HG02870 (cell line): Measurements from ENCODE around the gene FOXE3.

ENCODE experiments used
- ATAC-seq: cut with Tn5 transposase; IDR thresholded peaks from one replicate; pipeline ENCODE4 v1.9.1; 2021; ENCODE audit warnings: mild to moderate bottlenecking, moderate library complexity; ENCODE audit not compliant: unreplicated experiment

FOXE3 gene

DNA sequence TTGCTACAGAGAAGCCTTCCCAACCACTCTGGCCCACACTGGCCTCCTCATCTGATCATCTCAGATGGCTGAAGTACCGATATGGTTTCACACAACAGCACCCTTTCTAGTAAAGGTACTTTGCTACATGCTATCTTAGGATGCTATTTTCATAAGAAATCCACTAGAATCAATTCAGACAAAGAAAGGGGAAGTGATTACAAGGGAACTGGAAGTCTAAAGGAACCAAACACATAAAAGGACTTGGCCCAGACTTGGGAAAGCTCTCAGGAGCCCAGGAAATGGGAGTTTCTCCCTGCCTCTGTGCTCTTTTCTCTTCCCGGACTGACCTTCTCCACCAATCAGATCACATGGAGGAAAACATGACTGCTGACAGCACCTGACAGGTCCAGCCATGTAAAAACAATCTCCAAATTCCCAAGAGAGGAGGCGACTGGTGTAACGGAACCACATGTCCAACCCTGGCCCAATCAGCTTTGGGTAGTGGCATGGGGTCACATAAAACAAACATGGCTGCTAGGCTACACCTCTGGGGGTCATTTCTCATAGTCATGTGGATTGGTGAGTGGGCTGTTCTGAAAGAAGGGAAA, 12.7 kb upstream of the FOXE3 start:
- ATAC-seq: no peak

DNA sequence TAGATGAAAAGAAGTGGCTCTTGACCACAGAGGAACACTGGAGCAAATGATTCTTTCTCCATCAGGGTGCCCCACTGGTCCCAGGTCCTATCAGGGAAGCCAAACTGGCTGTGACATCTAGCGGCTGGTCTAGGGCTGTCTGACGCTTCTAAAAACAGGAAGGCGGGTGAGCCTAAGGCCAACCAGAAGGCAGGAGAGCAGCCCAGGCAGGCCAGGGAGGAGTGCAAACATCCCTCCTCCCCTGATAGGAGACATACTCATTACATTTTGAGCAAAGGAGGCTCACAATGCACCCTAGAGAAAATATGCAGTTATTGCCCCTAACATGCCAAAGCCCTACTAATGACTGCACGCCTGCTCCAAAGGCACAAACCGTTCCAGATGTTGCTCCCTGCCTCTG, 10.4 kb upstream of the FOXE3 start:
- ATAC-seq: no peak

DNA sequence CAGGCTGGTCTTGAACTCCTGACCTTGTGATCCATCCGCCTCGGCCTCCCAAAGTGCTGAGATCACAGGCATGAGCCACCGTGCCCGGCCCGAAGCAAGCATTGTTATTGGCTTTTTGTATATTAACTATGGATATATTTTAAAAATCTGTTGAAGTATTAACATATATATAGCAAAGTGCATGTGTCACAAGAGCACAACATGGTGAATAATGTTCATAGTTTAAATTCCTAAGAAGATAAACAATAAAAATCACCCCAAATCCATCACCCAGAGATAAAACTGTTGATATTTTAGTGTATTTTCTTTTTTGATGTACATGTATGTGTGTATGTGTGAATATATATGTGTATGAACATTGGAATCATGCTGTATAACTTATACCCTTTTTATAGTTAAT, 9.1 kb upstream of the FOXE3 start:
- ATAC-seq: no peak

DNA sequence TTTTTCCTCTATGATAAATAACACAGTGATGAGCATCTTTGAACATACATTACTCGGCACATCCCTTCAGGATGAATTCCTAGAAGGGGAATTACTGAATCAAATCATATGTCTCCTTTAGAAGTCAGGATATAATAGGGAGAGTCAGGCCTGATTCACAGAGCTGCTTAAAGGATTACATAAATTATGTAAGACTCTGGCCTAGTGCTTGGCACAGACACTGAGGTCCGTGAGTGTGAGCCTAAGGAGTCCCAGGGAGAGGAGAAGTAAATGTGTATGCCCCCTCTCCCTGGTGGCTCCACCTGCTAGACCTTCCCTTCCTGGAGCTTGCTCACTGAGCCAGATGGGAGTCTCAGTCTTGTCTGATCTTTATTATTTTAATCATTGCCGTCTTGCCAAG, 8.6 kb upstream of the FOXE3 start:
- ATAC-seq: no peak

DNA sequence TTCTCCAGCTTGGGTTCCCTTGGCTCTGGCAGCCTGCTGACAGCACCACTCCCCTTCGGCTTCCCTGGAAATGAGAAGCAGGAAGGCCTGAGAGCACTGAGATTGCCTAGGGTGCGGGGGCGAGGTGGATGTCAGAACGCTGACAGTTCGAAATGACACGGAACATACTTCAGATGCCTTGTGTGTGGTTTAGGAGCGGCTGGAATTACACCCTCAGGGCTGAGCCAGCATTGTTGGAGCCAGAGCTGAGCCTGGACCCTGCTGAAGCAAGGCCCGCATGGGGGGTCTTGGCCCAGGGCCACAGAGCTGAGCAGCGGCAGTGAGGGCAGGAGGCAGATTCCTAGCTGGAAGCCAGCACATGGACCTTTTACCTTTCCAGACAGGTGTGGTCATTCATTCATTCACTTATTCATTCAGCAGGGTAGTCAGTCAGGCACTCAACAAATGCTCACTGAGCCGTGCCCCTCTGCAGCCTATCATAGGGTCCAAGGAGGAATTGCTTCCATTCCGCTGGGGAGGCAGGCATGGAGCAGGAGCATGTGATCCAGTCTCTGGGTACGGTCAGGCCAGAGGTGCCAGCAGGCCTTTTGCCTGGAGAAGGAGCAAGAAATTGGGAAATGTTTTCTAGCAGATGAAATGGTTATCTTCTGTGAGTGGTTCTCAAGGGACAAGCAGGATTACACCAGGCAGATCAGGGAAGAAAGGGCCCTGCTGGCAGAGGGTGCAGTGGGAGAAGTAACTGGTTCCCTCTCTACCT, 6.6 kb upstream of the FOXE3 start:
- no peak for ATAC-seq

DNA sequence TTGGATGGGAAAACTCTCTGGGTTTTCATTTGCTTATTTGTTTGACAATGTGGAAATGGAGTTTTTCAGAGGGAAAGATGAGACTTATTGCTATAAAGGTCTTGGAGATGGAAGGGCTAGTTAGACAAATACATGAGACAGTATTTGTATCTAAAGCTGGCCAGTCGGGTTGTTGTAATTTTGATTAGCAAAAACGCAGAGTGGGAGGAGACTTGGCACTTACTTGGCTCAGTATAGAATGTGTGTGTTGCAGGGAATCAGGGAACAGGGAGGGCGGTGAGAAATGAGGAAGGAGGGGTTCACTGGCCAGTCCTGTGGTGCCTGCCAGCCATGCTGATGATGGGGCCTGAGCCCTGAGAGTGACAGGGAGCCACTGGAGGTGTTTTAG, 6.0 kb upstream of the FOXE3 start:
- ATAC-seq: no peak

DNA sequence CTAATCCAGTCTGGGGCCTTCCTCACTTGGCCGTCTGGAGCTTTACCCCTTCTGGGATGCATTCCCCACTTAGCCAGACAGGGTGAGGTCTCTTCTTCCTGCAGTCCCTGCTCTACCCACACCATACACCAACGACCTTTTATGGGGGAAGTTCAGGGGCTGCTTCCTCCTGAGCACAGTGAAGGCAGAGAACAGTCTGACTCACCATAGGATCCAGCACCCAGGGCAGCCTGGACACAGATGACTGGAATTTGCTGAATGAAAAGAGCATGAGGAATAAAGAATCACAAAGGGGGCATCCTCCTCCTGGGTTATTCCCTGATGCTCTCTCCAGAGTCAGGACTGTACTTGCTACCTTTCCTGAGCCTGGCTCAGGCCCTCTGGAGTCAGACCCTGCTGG, 4.6 kb upstream of the FOXE3 start:
- ATAC-seq: no peak

DNA sequence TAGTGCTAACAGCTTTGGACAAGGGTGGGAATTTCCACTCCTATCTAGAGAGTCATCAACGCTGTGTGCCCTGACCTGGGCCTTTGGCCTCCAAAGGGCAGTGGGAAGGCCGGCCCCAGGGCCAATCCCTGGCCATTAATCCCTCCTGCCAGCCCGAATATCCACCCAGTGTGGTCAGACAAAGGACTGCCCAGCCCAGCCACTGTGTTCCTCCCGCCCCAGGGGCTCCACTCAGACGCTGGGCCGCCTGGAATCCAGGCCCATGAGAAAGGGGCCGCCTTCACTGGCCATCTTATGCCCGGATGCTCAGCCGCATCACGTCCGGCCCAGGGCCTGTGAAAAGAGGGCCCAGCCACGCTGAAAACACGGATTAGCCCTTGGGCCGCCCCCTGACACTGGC, 3.6 kb upstream of the FOXE3 start:
- no peak for ATAC-seq

DNA sequence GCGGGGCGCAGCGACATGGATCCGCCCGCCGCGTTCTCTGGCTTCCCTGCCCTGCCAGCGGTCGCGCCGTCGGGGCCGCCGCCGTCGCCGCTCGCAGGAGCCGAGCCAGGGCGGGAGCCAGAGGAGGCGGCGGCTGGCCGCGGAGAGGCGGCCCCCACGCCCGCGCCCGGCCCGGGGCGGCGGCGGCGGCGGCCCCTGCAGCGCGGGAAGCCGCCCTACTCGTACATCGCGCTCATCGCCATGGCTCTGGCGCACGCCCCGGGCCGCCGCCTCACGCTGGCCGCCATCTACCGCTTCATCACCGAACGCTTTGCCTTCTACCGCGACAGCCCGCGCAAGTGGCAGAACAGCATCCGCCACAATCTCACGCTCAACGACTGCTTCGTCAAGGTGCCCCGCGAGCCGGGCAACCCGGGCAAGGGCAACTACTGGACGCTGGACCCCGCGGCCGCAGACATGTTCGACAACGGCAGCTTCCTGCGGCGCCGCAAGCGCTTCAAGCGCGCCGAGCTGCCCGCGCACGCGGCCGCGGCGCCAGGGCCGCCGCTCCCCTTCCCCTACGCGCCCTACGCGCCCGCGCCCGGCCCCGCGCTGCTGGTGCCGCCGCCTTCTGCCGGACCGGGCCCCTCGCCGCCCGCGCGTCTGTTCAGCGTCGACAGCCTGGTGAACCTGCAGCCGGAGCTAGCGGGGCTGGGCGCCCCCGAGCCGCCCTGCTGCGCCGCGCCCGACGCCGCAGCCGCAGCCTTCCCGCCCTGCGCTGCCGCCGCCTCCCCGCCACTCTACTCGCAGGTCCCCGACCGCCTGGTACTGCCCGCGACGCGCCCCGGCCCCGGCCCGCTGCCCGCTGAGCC, 459 bp downstream of the FOXE3 start:
- no peak for ATAC-seq

DNA sequence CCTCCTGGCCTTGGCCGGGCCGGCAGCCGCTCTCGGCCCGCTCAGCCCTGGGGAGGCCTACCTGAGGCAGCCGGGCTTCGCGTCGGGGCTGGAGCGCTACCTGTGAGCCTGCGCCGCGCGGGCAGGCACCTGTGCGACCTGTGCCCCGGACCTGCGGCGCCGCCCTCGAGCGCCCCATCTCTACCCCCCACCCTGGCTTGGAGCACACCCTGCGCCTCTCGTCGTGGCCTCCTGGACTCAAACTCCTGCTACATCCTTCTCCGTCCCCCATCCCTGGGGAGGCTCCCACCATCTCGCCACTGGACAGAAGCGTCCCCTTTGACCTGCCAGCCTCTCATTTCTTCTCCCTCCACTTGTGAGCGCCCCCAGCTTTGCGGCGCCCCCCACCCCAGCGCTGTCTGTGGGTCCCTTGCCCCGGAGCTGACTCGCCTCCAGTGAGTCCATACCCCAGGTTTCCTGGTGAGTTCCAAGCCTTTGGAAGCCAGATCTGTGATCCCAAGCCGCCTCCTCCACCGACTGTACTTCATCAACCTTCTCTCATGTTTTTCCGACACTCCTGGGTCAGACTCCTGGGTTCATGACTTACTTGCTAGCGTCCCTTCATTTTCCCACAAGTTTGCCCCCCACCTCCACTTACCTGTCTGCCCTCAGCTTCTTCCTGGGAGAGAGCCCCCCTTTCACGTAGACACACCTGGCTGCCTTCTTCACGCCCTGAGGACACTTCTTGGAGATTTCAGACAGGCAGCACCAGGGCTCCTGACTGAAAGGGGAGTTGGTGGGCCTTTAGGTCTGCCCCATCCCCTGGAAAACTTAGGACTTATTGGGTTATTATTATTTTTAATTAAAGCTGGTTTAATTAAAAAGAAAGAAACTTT, 1.3 kb downstream of the FOXE3 start:
- no peak for ATAC-seq

DNA sequence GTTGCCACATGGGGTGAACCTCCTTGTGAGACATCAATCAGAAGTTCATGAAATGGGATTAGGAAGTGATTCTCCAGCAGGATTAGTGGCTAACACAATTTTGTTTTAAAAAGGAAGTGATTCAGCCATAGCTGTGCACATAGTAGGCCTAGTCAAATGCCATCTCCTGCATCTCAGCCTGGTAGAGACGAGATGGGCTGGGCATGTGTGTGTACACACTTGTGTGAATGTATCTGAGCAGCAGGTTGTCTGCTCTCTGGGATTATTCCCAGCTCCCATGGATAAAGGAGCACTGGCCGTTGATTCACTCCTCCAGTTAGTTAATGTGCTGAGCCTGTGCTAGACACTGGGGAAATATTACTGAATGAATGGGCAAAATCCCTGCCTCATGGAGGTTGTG, 2.0 kb downstream of the FOXE3 start:
- ATAC-seq: no peak

DNA sequence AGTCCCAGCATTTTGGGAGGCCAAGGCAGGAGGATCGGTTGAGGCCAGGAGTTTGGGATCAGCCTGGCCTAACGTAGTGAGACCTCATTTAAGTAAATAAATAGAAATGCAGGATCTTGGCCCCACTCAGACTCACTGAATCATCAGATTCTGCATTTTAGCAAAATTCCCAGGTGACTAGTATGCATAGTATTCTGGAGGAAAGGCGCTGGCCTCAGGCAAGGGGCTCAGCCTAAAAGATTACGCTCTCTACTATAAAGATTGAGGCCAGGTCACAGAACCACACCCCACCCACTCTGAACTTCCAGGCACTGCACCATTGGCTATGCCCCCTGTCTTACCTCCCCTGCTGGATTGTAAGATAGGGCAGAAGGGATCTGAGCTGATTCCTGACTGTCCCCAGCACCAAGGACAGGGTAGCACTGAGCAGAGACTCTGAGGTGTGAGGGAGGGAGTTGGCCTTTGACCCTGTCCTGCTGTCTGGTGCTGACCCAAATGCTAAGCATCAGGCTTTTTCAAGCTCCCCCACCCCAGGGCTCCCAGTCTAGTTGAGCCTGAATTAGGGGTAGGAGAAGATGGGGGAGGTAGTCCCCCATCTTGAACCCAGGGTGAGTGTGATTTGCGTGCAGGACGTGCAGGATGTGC, 2.7 kb downstream of the FOXE3 start:
- ATAC-seq: no peak

DNA sequence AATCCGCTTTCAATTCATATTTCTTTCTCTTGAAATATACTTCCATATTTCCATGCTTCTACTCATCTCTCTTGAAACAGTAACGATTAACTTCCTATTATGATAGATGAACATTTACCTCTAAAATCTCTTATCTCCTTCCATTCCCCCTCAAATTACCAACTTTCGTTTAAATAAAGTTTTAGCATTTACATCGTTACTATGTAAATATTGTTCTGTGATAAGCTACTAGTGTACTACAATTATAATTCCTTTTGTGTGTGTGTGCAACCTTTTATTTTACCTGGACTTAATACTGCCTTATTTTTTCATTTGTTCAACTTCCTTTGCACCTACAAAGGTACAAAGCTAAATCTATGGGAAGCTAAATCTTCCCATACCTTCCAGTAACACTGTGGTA, 4.5 kb downstream of the FOXE3 start:
- no peak for ATAC-seq

DNA sequence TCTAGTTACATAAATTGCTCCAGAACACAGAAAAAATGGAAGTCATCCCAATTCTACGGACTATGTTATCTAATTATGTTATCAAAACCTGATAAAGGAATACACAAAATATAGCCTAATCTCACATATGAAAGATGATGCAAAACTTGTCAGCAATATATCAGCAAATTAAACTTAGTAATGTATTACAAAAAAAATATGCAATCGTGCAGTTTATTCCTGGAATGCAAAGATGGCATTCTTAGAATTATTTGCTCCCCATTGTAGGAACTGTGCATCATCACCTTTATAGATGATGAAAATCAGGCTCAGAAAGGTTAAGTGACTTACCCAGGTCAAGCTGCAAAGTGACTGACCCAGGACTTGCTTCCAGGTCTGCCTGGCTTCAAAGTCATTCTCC, 7.8 kb downstream of the FOXE3 start:
- no peak for ATAC-seq

DNA sequence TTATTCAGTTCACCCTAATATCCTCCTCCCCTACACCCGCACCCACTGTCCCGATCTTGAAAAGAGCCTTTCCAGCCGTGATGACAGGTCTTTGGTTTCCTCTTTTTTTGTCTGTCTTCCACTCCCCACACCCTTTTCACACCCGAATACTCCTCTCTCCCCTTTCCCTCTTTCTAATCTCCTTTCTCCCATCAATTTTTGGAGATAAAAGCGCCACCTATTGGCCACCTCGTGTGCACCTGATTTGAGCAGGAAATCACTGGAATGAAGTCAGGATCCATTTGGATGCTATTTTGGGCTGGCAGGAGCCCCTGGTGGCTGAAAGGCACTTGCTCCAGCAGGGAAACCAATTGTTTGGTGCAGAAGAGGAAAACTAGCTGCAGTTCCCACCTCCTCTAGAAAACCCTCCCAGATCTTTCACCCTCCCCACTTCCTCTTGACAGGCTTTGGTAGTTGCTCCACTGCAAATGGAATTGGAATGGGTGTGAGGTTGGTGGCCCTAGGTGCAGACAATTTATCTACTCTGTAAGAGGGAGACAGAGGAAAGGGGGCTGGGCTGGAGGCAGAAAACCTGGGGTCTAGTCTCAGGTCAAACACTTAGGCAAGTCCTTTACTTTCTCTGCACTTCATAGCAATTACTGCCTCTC, 8.4 kb downstream of the FOXE3 start:
- ATAC-seq: no peak

DNA sequence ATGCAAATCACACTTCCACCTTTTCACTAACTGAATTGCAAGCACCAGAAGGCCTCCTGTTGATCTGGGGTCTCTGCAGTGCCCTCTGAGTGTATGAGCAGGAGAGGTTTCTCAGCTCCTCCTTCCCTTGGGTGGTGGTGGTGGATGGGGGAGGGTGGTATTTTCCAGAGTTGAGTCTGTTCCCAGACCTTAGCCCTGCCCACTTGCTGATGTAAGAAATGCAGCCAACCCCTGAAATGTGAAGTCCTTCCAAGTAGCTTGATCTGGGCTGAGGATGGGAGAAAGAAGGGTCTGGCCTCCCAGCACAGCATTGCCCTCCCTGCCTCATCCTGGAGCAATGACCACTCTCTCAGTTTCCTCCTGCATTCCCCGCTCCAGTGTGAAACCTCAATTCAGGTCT, 15.4 kb downstream of the FOXE3 start:
- no peak for ATAC-seq

DNA sequence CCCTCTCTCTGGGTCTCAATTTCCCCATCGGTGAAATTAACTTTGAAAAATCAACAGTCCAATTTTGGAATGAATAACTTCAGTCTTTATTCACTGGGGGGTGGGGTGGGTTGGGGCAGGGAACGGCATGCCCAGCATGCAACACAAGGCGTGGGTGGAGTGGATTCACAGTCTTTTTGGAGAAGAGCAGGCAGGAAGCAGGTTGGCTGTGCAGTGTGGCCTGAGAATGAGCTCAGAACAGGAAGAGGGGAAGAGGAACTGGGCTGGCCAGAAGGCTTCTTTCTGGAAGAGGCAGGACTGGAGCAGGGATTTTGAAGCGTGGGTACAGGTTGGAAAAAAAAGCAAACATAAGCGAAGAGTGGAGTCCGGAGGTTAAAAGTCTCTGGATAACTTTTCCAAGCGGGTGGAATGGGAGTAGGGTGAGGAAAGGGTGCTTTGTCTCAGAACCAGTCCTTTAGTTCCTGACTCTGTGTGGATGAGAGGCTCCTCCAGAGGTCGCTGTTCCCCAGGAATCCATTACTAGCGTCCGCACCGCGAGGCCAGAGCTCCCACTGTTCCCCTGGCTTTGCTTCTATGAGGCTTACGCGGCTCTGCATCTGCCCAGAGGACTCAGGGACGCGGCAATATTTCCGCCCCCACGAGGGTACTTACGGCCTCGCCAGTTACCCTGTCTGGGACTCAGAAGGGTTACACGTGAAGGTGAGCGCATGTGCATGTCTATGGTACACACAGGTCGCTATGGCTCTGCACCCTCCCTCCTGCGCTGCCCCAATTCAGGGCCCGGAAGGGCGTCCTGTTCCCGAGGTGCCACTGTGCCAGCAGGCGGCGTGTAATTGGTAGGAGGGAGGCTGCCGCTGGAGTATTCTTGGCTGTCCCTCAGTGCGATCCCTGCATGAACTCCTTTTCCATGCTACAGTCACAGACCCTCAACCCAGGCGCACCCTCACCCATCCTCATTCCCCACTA, 16.3 kb downstream of the FOXE3 start:
- no peak for ATAC-seq

DNA sequence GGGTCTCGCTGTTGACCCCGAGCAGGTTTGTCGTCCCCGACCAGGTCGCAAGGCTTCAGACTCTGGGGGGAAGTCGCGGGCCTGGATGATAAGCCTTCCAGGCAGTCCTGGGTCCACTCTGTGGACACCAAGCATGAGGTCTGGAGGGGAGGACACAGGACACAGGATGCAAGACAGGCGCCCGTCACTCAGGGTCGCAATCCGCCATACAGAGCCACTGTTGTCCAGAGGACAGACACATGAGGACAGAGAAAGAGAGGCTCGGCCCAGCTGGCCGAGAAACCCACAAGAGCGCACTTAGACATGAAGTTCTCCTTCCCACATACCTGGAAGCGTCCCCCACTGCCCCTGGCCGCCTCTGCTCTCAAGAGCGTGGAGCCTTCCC, 16.9 kb downstream of the FOXE3 start:
- no peak for ATAC-seq

DNA sequence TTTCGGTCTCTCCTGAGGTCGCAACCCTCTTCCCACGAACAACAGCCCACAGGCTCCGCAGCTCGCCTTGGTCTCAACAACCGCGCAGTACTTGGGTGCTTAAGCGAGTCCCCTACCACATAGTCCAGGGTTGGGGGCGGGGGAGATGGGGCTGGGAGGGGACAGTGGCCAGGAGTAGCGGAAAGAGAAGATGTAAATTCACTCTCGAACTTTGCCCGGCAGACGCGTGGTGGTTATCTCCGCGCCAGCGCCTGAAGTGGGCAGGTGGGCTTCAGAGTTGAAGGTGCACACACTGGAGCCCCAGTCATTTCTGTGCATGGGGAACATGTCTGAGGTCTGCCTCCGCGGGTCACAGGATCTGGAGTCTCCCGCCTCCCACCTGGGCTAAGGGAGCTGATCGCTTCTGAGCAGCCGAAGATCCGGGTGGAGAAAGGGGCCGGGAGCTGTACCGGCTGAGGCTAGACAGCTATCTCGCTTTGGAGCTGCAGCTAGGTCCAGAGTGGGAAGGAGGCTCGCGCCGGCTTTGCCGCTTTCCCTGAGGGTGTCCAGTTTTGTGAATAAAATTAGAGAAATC, 17.5 kb downstream of the FOXE3 start:
- no peak for ATAC-seq
